Esophagus muscularis mucosa (tissue), 4 donors: Measurements from ENCODE around the gene LDLRAD3. TPM values are rescaled to one million over a fixed set of nuclear protein-coding genes. Genes with fewer than 3 reads are reported as not detected.

ENCODE experiments used
- DNase-seq: peaks from one replicate; pipeline ENCODE4 v3.0.0-alpha.2; 2017; ENCODE audit errors: extremely low spot score
- H3K27ac ChIP-seq, 4 donors: fragments of 200-600 bp; sonication (generic); replicated peaks in 1 of 4; 1 replicate in 3 of 4; 2 replicates in 1 of 4; pipeline ENCODE4 v1.5.1; 2016 to 2019; ENCODE audit warnings: mild to moderate bottlenecking in 1 of 4
- H3K27me3 ChIP-seq, 4 donors: fragments of 200-600 bp; sonication (generic); one replicate each; pipeline versions ENCODE4 v1.5.1 to v1.6.0; 2016 to 2019
- H3K36me3 ChIP-seq, 4 donors: fragments of 200-600 bp; sonication (generic); one replicate each; pipeline ENCODE4 v1.5.1; 2016 to 2019
- H3K4me1 ChIP-seq, 4 donors: fragments of 200-600 bp; sonication (generic); one replicate each; pipeline ENCODE4 v1.5.1; 2016 to 2019
- H3K4me3 ChIP-seq, 4 donors: fragments of 200-600 bp; sonication (generic); 1 replicate in 2 of 4; 2 replicates in 2 of 4; pipeline ENCODE4 v1.5.1; 2016 to 2019; ENCODE audit warnings: mild to moderate bottlenecking in 4 of 4, moderate library complexity in 1 of 4
- H3K9me3 ChIP-seq, 4 donors: fragments of 200-600 bp; sonication (generic); 1 replicate in 3 of 4; 2 replicates in 1 of 4; pipeline ENCODE4 v1.5.1; 2016 to 2019
- EP300 ChIP-seq: sonication (generic); formaldehyde crosslinking; IDR thresholded peaks from one replicate; pipeline ENCODE4 v1.6.1; 2017; ENCODE audit warnings: antibody characterized with exemption
- POLR2A ChIP-seq: fragments of 450-650 bp; IDR thresholded peaks from one replicate; pipeline ENCODE4 v1.6.1; 2017; ENCODE audit warnings: antibody characterized with exemption, moderate library complexity, mild to moderate bottlenecking, low read depth
- POLR2AphosphoS5 ChIP-seq, 2 donors: sonication (generic); formaldehyde crosslinking; IDR thresholded peaks; one replicate each; pipeline ENCODE4 v1.6.1; 2017; ENCODE audit warnings: antibody characterized with exemption in 2 of 2
- WGBS: methylation state at CpG from one replicate; pipeline ENCODE4 v1.1.5; 2018; 5-methylcytosine and 5-hydroxymethylcytosine counted together
- intact Hi-C: fragments of 100-400 bp; cut with DNase I; formaldehyde crosslinking; loops from one replicate; pipeline ENCODE4 v1.15.1; 2023
- total RNA-seq, 4 donors: library from RNA; depleted of rRNA; stranded (reverse); fragments of >200 nt; gene quantifications; one replicate each; pipeline versions ENCODE4 v1.1.0 to v1.2.1, GENCODE V29; 2016
- TF ChIP-seq, protein P1 (sequence below), 3 experiments: fragments of 200-600 bp in 2 of 3; fragments of 450-650 bp in 1 of 3; sonication (generic) in 2 of 3; IDR thresholded peaks; one replicate each; pipeline ENCODE4 v1.5.1; 2017 to 2019; ENCODE audit warnings: antibody characterized with exemption in 3 of 3, mild to moderate bottlenecking in 2 of 3, moderate library complexity in 1 of 3

LDLRAD3 gene
- total RNA-seq, 4 donors from 2014 or later: 6.8 to 8.7 (median 8.2) TPM

DNA sequence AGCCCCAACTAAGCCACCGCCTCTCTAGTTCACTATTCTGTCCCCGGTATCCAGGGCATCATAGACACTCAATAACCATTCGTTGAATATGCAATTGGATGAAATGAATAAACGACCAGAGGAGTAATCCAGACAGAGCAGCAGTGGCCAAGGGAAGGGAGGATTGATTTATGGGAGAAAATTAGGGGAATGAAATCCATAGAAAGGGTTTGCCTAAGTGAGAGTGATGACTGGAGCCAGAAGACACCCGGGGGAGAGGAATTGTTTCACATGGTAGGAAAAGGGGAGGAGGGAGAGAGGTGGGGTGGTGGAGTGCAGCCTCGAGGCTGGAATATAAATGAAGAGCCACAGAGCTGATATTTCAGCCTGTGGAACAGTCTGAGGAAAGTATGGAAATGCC lies 177.2 kb downstream of the LDLRAD3 start:
- WGBS: 83% methylated on average over 6 of the region's 6 CpGs
- intact Hi-C loops: no loop called here
- H3K27ac ChIP-seq: no peak overlapping the region
- no peak for DNase-seq
- H3K27me3 ChIP-seq: no peaks in the 10 kb centered on the region
- H3K4me3 ChIP-seq: no peak overlapping the region
- TF ChIP-seq EP300 (no peak), POLR2A (no peak), POLR2AphosphoS5 (IDR thresholded peaks at IDR 0.05) (no peak)
- TF ChIP-seq, protein P1, sequence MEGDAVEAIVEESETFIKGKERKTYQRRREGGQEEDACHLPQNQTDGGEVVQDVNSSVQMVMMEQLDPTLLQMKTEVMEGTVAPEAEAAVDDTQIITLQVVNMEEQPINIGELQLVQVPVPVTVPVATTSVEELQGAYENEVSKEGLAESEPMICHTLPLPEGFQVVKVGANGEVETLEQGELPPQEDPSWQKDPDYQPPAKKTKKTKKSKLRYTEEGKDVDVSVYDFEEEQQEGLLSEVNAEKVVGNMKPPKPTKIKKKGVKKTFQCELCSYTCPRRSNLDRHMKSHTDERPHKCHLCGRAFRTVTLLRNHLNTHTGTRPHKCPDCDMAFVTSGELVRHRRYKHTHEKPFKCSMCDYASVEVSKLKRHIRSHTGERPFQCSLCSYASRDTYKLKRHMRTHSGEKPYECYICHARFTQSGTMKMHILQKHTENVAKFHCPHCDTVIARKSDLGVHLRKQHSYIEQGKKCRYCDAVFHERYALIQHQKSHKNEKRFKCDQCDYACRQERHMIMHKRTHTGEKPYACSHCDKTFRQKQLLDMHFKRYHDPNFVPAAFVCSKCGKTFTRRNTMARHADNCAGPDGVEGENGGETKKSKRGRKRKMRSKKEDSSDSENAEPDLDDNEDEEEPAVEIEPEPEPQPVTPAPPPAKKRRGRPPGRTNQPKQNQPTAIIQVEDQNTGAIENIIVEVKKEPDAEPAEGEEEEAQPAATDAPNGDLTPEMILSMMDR (IDR thresholded peaks at IDR 0.05): no peak
- no peaks in the 10 kb centered on the region for H3K36me3 ChIP-seq
- H3K4me1 ChIP-seq: peaks cover 0 to 12% (median 9%) of the 10 kb centered on the region in 4 donors
- H3K9me3 ChIP-seq: no peaks in the 10 kb centered on the region

DNA sequence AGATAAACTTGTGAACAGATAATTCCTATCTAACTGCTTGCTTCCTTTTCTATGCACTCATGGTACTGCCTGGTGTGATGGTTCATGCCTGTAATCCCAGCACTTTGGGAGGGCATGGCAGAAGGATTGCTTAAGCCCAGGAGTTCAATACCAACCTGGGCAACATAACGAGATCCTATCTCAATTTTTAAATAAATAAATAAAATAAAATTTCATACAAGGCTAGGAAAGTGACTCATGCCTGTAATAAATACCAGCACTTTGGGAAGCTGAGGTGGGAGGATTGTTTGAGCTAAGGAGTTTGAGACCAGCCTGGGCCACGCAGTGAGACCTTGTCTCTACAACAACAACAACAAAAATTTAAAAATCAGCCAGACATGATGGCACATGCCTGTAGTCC lies 178.8 kb downstream of the LDLRAD3 start:
- no peak for DNase-seq
- intact Hi-C loops: no loop called here
- peaks cover 0 to 12% (median 9%) of the 10 kb centered on the region in 4 donors for H3K4me1 ChIP-seq
- no peaks in the 10 kb centered on the region for H3K9me3 ChIP-seq
- H3K27me3 ChIP-seq: no peaks in the 10 kb centered on the region
- TF ChIP-seq EP300: no peak
- no peak for TF ChIP-seq POLR2AphosphoS5 (IDR thresholded peaks at IDR 0.05)
- TF ChIP-seq, protein P1 (IDR thresholded peaks at IDR 0.05): no peak
- TF ChIP-seq POLR2A: no peak
- H3K4me3 ChIP-seq: no peak overlapping the region
- no peak overlapping the region for H3K27ac ChIP-seq
- H3K36me3 ChIP-seq: no peaks in the 10 kb centered on the region
- WGBS: 88% methylated on average over 2 of the region's 2 CpGs

DNA sequence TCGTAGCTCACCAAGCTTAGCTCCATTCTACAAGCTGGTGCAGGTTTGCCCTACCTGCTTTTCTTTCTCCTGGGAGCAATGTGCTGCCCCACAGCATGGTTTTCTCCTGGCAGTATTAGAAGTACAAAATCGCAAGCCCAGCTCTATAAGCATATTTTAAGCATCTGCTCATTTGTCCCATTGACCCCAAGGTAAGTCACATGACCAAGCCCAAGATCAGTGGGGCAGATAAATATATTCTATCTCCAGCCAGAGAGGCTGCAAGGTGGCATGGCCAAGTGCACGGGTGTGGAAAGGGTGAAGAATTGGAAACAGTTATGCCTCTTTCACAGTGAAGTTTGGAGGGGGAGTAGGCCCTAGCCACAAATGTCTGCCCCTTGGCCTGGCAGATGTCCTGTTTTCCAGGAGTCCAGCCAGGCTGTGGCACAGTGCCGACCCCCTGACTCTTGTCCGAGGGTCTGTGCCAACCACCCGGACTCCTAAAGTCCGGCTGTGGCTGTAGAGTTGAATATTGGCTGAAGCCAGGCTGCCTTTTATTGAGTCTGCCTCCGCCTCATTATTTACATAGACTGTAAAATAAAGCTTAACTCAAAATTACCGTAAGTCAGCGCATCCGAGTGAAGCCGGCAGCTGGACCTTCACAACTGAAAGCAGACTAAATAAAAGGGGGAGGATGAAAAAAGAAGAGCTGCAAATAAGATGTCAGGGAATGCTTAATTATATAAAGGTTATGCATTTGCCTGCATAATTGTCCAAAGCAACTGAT lies 179.7 kb downstream of the LDLRAD3 start:
- WGBS: 50% methylated on average over 12 of the region's 12 CpGs
- H3K4me3 ChIP-seq: no peak overlapping the region
- no peak for TF ChIP-seq POLR2A
- no peaks in the 10 kb centered on the region for H3K27me3 ChIP-seq
- intact Hi-C loops: no loop called here
- no peak overlapping the region for H3K27ac ChIP-seq
- peaks cover 0 to 12% (median 9%) of the 10 kb centered on the region in 4 donors for H3K4me1 ChIP-seq
- no peaks in the 10 kb centered on the region for H3K36me3 ChIP-seq
- H3K9me3 ChIP-seq: no peaks in the 10 kb centered on the region
- DNase-seq: no peak

DNA sequence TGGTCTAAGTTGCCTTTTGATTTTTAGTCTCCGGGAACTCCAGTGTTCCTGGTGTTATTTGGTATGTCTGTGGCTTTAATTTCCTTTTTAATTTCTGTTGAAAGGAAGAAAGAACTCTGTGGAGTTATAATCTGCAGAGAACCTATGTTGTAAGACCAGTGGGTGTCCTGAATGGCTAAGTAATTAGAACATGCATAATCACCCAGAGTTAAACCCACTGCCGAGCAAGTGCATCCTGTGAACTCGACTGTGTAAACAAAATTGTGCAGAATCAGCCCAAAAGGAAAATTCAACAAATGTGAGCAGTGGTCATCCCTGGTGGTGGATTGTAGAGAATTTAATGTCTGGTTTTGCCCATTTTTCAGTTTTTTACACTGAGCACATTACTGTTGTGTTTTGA lies 182.8 kb downstream of the LDLRAD3 start:
- Histone ChIP-seq H3K27ac (no peak overlapping the region), H3K4me1 (peaks cover 0 to 14% (median 11%) of the 10 kb centered on the region in 4 donors), H3K9me3 (no peaks in the 10 kb centered on the region), H3K4me3 (no peak overlapping the region), H3K36me3 (no peaks in the 10 kb centered on the region), H3K27me3 (no peaks in the 10 kb centered on the region)
- intact Hi-C loops: no loop called here
- TF ChIP-seq POLR2AphosphoS5 (IDR thresholded peaks at IDR 0.05) (no peak), EP300 (no peak), POLR2A (no peak)
- TF ChIP-seq, protein P1 (IDR thresholded peaks at IDR 0.05): no peak
- no peak for DNase-seq
- WGBS: 68% methylated on average over 3 of the region's 3 CpGs

DNA sequence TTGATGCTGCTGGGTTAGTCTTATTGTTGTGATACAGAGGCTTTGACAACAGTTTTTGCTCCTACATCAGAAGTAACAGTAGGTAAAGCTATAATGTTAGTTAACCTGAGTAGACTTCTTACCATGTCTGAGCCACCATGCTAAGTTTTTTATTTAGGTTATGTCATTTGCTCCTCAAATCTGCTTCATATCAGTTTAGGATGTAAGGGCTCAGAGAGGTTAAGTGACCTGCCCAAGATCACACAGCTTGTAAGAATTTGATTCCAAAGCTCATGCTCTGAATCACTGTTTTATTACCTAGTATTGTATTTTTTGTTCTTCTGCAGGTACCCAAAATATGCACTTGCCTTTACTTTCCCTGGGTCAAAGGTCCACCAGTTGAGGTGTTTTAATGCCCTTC lies 183.7 kb downstream of the LDLRAD3 start:
- peaks cover 0 to 17% (median 13%) of the 10 kb centered on the region in 4 donors for H3K4me1 ChIP-seq
- no peak overlapping the region for H3K4me3 ChIP-seq
- intact Hi-C loops: no loop called here
- no peaks in the 10 kb centered on the region for H3K36me3 ChIP-seq
- no peak for TF ChIP-seq POLR2AphosphoS5 (IDR thresholded peaks at IDR 0.05)
- H3K27ac ChIP-seq: no peak overlapping the region
- DNase-seq: no peak
- no peaks in the 10 kb centered on the region for H3K9me3 ChIP-seq
- no peaks in the 10 kb centered on the region for H3K27me3 ChIP-seq

DNA sequence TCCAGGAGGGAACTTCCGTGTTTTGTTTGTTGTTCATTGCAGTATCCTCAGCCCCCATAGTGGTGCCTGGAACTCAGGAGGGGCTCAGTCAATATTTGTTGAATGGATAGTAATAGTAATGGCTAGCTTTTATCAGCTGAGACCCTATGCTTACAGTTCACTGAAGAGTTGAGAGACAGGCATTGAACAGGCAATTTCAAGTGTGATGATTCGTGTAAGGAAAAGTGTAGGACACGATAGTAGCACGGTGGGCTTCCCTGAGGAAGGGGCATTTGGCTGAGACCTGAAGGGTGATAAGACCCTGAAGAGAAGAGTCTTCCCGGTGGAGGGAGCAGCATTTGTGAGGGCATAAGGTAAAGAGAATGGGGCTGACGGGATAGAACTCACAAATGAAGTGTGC lies 186.1 kb downstream of the LDLRAD3 start:
- Histone ChIP-seq H3K4me1 (peaks cover 0 to 7% (median 3%) of the 10 kb centered on the region in 4 donors), H3K9me3 (no peaks in the 10 kb centered on the region), H3K27ac (no peak overlapping the region), H3K27me3 (no peaks in the 10 kb centered on the region), H3K4me3 (no peak overlapping the region), H3K36me3 (no peaks in the 10 kb centered on the region)
- TF ChIP-seq EP300: no peak
- TF ChIP-seq POLR2AphosphoS5 (IDR thresholded peaks at IDR 0.05): no peak
- TF ChIP-seq, protein P1 (IDR thresholded peaks at IDR 0.05): no peak
- no peak for TF ChIP-seq POLR2A
- intact Hi-C loops: loop anchor here (2.0 kb wide), 1 partner anchor 513 kb away; no protein-coding TSS in a partner anchor
- 95% methylated on average over 6 of the region's 6 CpGs for WGBS
- no peak for DNase-seq
